ENCODE data around the gene F11.
"Not testable (repeated sequence)": the region's sequence is repeated elsewhere in the genome, so short reads cannot be mapped to it uniquely, and the experiment has no call there.

Gene F11

DNA sequence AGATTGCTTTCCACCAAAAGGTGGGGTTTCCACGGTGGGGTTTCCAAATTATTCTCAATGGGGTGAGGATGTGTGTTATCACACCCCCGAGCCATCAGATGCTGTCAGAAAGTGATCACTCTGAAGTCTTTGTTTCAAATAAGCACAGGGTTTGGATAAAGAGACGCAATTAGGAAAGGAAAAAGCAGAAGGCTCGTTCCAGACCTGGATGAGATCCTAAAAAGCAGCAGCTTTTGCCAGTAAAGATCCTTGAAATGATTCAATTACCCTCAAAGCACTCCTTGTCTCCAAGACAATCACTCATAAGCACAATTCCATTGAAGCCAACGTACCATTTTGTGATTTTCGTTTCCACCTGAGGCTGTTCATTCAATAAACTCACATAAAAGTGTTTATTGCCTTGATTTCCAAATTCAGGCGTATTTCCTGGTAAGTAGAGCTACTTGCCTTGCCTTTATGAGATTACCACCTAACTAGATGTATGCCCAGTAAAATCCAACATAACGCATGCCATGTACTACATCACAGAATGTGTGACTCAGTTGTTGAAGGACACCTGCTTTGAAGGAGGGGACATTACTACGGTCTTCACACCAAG, 5.2 kb downstream of the F11 start:
- no peak for TF ChIP-seq TAF1 (IDR thresholded peaks at IDR 0.05; ENCODE audit: low read depth, low read length)
- no peak for TF ChIP-seq PAX5 (IDR thresholded peaks at IDR 0.05; ENCODE audit: insufficient read depth, low read length, severe bottlenecking)
- no peak for TF ChIP-seq POLR2AphosphoS5 (IDR thresholded peaks at IDR 0.05; ENCODE audit: low read depth, low read length)
- no peak for TF ChIP-seq SPI1 (IDR thresholded peaks at IDR 0.05; ENCODE audit: low read depth, low read length)
- no peak for TF ChIP-seq POLR2A (IDR thresholded peaks at IDR 0.05; ENCODE audit: low read depth, low read length)
- TF ChIP-seq POU2F2 (IDR thresholded peaks at IDR 0.05; ENCODE audit: low read depth, low read length): no peak
- no peak for FAIRE-seq
- no peak for DNase-seq (ENCODE audit: insufficient read length, low spot score)

DNA sequence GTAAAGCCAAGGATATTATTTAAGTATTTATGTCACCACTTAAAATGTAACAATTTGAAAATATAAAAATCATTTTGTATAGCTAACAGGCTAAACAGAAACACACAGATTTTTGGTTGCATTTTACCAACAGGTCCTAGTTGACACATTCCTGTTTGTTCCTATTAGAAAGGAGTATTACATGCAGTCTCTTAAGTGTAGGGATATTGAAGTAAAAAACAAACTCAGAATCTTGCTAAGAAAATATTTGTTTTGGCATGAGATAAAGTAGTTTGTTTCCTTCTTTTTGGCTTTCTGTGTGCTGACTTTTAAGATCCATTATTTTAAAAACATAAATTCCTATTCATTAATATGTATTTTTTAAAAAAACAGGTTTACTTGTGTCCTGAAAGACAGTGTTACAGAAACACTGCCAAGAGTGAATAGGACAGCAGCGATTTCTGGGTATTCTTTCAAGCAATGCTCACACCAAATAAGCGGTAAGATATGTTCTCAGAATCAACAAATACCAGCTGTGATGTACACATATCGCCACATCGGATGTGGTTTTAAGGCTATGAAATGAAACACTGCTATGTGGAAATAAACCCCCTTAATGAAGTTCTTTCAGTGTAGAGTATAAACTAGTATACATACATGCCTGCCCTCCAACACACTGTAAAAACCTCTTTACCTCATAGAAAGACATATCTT, 6.9 kb downstream of the F11 start:
- FAIRE-seq: no peak
- DNase-seq (ENCODE audit: insufficient read length, low spot score): no peak
- TF ChIP-seq POLR2A (IDR thresholded peaks at IDR 0.05; ENCODE audit: low read depth, low read length) (no peak), POLR2AphosphoS5 (IDR thresholded peaks at IDR 0.05; ENCODE audit: low read depth, low read length) (no peak), SPI1 (IDR thresholded peaks at IDR 0.05; ENCODE audit: low read depth, low read length) (no peak), POU2F2 (IDR thresholded peaks at IDR 0.05; ENCODE audit: low read depth, low read length) (no peak), TAF1 (IDR thresholded peaks at IDR 0.05; ENCODE audit: low read depth, low read length) (no peak), PAX5 (IDR thresholded peaks at IDR 0.05; ENCODE audit: insufficient read depth, low read length, severe bottlenecking) (no peak)

DNA sequence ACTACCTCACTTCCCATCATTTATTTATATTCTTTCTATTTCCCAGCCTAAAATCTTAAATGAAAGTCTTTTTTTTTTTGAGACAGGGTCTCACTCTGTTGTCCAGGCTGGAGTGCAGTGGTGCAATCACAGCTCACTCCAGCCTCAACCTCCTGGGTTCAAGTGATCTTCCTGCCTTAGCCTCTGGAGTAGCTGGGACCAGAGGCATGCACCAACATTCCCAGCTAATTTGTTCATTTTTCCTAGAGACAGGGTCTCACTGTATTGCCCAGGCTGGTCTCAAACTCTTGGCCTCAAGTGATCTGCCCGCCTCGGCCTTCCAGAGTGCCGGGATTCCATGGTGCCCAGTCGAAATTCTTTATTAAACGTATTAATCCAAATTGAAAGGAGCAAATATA, 7.4 kb downstream of the F11 start:
- not testable (repeated sequence) for DNase-seq (ENCODE audit: insufficient read length, low spot score); FAIRE-seq

DNA sequence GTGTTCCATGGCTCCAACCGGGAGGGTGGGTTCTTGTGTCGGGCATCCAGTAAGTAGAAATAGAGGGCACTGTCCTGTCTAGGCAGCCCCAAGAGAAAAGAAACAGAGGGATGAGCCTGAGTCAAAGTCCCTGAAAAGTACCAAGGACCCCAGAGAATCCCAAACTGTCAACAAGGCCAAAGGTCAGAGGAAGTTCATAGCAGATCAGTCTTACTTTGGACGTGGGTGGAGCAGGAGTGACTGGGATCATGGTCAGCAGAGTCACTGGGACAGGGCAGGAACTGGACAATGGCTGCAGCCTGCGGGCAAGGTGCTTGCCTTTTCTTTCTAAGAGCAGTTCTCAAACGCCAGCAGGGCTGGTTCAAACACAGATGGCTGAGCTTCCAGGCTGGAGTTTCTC, 17.3 kb downstream of the F11 start:
- FAIRE-seq: no peak
- TF ChIP-seq POLR2A (IDR thresholded peaks at IDR 0.05; ENCODE audit: low read depth, low read length) (no peak), POU2F2 (IDR thresholded peaks at IDR 0.05; ENCODE audit: low read depth, low read length) (no peak), PAX5 (IDR thresholded peaks at IDR 0.05; ENCODE audit: insufficient read depth, low read length, severe bottlenecking) (no peak), TAF1 (IDR thresholded peaks at IDR 0.05; ENCODE audit: low read depth, low read length) (no peak), POLR2AphosphoS5 (IDR thresholded peaks at IDR 0.05; ENCODE audit: low read depth, low read length) (no peak), SPI1 (IDR thresholded peaks at IDR 0.05; ENCODE audit: low read depth, low read length) (no peak)
- DNase-seq (ENCODE audit: insufficient read length, low spot score): no peak

DNA sequence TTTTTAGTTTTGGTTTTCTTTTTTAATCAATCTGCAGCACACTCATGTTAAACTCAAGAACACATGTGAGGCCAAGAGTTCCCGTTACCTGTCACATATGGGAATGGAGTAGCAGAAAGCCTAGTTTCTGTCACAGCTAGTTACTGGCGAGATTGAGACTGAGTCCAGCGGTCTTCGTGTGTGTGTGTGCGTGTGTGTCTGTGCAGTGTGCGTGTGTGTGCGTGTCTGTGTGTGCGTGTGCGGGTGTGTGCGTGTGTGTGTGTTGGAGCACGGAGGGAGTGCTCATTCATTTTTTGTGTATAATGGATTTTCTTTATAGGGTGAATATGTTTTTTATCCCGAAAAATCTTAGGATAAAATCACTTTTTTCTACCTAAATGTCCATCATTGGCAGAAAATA, 19.2 kb downstream of the F11 start:
- DNase-seq (ENCODE audit: insufficient read length, low spot score) (no peak), FAIRE-seq (no peak)
- TF ChIP-seq POU2F2 (IDR thresholded peaks at IDR 0.05; ENCODE audit: low read depth, low read length) (no peak), POLR2A (IDR thresholded peaks at IDR 0.05; ENCODE audit: low read depth, low read length) (no peak), SPI1 (IDR thresholded peaks at IDR 0.05; ENCODE audit: low read depth, low read length) (no peak), PAX5 (IDR thresholded peaks at IDR 0.05; ENCODE audit: insufficient read depth, low read length, severe bottlenecking) (no peak), POLR2AphosphoS5 (IDR thresholded peaks at IDR 0.05; ENCODE audit: low read depth, low read length) (no peak), TAF1 (IDR thresholded peaks at IDR 0.05; ENCODE audit: low read depth, low read length) (no peak)

DNA sequence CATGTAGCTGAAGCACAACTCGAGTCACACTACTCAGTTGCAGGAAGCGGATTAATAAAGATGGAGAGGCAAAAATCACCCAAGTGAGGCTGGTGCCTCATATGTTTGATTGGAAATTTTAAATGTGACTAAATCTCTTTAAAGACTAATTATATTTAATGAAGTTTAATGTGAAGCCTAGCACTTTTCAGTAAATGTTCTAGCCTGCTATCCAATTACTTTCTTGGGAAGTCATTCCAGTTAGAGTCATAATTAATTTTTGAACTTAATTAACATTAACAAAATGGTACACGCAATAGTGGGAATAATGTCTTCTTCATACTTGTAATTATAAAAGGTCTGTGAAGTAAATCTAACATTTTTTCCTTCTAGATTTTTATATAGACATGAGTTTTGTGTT, 20.6 kb downstream of the F11 start:
- TF ChIP-seq PAX5 (IDR thresholded peaks at IDR 0.05; ENCODE audit: insufficient read depth, low read length, severe bottlenecking): no peak
- TF ChIP-seq POU2F2 (IDR thresholded peaks at IDR 0.05; ENCODE audit: low read depth, low read length): no peak
- no peak for TF ChIP-seq POLR2A (IDR thresholded peaks at IDR 0.05; ENCODE audit: low read depth, low read length)
- TF ChIP-seq POLR2AphosphoS5 (IDR thresholded peaks at IDR 0.05; ENCODE audit: low read depth, low read length): no peak
- TF ChIP-seq TAF1 (IDR thresholded peaks at IDR 0.05; ENCODE audit: low read depth, low read length): no peak
- no peak for TF ChIP-seq SPI1 (IDR thresholded peaks at IDR 0.05; ENCODE audit: low read depth, low read length)
- no peak for DNase-seq (ENCODE audit: insufficient read length, low spot score)
- FAIRE-seq: no peak

DNA sequence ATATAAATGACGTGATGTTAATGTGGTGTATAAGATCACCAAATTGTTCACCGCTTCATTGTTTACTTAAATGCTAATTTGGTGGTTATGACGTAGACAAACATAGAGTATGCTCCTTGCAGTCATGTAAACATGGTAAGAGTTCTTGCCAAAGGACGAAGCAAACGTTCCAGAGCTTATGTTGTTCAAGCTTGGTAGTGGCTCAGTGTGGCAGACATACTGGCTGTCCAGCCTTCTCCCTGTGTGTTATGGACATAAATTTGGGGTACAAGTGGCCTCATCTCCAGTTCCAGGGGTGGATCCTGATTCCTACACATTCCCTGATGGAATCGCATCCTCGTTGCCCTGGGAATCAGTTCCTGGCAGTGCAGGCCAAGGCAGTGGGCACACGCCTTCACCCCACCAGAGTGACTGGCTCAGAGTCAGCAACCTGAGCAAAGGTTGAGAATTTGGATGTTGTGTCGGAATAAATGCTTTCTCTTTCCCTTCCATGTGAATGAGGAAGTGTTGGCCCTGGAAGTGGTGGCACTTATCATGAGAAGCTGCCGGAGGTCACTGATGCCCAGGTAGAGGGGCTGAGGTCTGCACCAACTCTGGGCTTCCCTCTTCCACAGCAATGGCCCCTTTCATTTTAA, 25.4 kb downstream of the F11 start:
- TF ChIP-seq TAF1 (IDR thresholded peaks at IDR 0.05; ENCODE audit: low read depth, low read length) (no peak), POU2F2 (IDR thresholded peaks at IDR 0.05; ENCODE audit: low read depth, low read length) (no peak), POLR2AphosphoS5 (IDR thresholded peaks at IDR 0.05; ENCODE audit: low read depth, low read length) (no peak), SPI1 (IDR thresholded peaks at IDR 0.05; ENCODE audit: low read depth, low read length) (no peak), POLR2A (IDR thresholded peaks at IDR 0.05; ENCODE audit: low read depth, low read length) (no peak), PAX5 (IDR thresholded peaks at IDR 0.05; ENCODE audit: insufficient read depth, low read length, severe bottlenecking) (no peak)
- no peak for DNase-seq (ENCODE audit: insufficient read length, low spot score)
- no peak for FAIRE-seq

DNA sequence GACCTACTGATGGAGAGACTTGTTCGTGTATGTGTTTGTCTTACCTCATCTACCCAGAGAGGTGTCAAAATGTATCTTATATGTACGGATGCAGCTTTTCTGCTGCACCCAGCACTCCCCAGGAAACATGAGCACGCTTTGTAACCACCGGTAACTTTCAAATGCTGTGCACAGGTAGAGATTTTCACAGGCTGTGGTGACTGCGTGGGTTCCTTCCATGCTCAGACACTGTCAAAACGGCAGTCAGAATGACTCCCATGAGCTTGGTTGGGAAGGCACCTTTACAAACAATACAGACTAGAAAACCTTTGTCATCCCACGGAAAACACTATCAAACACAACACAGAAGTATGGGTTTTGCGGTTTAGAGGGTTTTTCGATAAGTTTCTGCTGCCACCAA, 28.2 kb downstream of the F11 start:
- DNase-seq (ENCODE audit: insufficient read length, low spot score): no peak
- FAIRE-seq: no peak
- TF ChIP-seq POLR2AphosphoS5 (IDR thresholded peaks at IDR 0.05; ENCODE audit: low read depth, low read length): no peak
- no peak for TF ChIP-seq POU2F2 (IDR thresholded peaks at IDR 0.05; ENCODE audit: low read depth, low read length)
- TF ChIP-seq SPI1 (IDR thresholded peaks at IDR 0.05; ENCODE audit: low read depth, low read length): no peak
- no peak for TF ChIP-seq POLR2A (IDR thresholded peaks at IDR 0.05; ENCODE audit: low read depth, low read length)

DNA sequence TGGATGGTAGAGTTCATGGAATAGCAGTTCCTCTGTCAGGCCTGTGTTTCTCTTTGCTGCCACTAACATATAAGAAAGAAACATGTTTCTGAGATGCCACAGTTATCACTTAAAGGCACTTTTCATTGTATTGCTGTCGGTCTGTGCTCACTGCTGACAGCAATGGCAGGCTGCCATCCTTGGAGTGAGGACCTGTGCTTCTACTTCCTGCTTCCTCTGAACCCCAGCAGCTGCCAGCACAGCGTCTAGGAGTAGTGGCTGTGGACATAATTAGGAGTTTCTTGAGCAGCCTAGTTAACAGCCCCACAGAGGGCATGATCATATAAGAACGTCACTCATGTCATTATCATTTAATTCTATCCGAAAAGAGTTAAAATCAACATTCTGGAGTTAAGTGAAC, 30.5 kb downstream of the F11 start:
- no peak for DNase-seq (ENCODE audit: insufficient read length, low spot score)
- TF ChIP-seq POLR2A (IDR thresholded peaks at IDR 0.05; ENCODE audit: low read depth, low read length) (no peak), POU2F2 (IDR thresholded peaks at IDR 0.05; ENCODE audit: low read depth, low read length) (no peak), POLR2AphosphoS5 (IDR thresholded peaks at IDR 0.05; ENCODE audit: low read depth, low read length) (no peak), SPI1 (IDR thresholded peaks at IDR 0.05; ENCODE audit: low read depth, low read length) (no peak), TAF1 (IDR thresholded peaks at IDR 0.05; ENCODE audit: low read depth, low read length) (no peak), PAX5 (IDR thresholded peaks at IDR 0.05; ENCODE audit: insufficient read depth, low read length, severe bottlenecking) (no peak)
- FAIRE-seq: no peak

Data from GM12891 (cell line).